AG04450 (cell line): ENCODE measurements around the gene DNAH12. TPM values are rescaled to one million over a fixed set of nuclear protein-coding genes. Genes with fewer than 3 reads are reported as not detected.
"Not testable (repeated sequence)": the region's sequence is repeated elsewhere in the genome, so short reads cannot be mapped to it uniquely, and the experiment has no call there.

Experiments used
- CTCF ChIA-PET: fragments of 300-600, 350-600 bp; formaldehyde crosslinking; extraction: SDS; loops from one replicate; lab custom pipeline; 2022; ENCODE audit warnings: antibody characterized with exemption, inconsistent platforms; lab: Charles Lee
- POLR2A ChIA-PET: fragments of 350-600 bp; formaldehyde crosslinking; extraction: SDS; loops from one replicate; lab custom pipeline; 2021; ENCODE audit warnings: antibody characterized with exemption, inconsistent platforms; lab: Yijun Ruan, JAX
- DNase-seq: peaks from one replicate; pipeline ENCODE4 v3.0.0-alpha.2; 2011; ENCODE audit warnings: low read depth, low spot score
- H3K27ac ChIP-seq: one replicate; pipeline ENCODE4 v1.5.1; 2012; ENCODE audit warnings: low read depth, low read length, control low read depth
- H3K27me3 ChIP-seq: one replicate; pipeline ENCODE4 v1.6.0; 2012; ENCODE audit warnings: low read length; ENCODE audit not compliant: control insufficient read depth, insufficient read depth
- H3K4me3 ChIP-seq: 2 replicates; pipeline ENCODE4 v1.5.1; 2011; ENCODE audit warnings: mild to moderate bottlenecking, low read depth, low read length, control low read depth
- H3K9me3 ChIP-seq: 2 replicates; pipeline ENCODE4 v1.5.1; 2012; ENCODE audit warnings: low read length; ENCODE audit not compliant: control insufficient read depth, insufficient read depth
- polyA plus RNA-seq: library from polyadenylated mRNA; depleted of rRNA; stranded (reverse); fragments of >200 nt; gene quantifications from 2 replicates; pipeline ENCODE4 v1.2.3, GENCODE V29; 2011
- TF ChIP-seq, protein P1 (sequence below): IDR thresholded peaks from 2 replicates; pipeline ENCODE4 v1.5.1; 2011; ENCODE audit warnings: low read depth, low read length, control low read depth, inconsistent platforms

DNAH12 gene
- polyA plus RNA-seq, 1 experiment, result not detected

GRCh38 chr3:57314204-57314603 lies 229.9 kb downstream of the DNAH12 start:
- CTCF ChIA-PET, result no interaction called here
- no peak overlapping the region for H3K4me3 ChIP-seq
- no peak for DNase-seq
- peaks cover under 1% of the 10 kb centered on the region for H3K27me3 ChIP-seq
- TF ChIP-seq, protein P1, sequence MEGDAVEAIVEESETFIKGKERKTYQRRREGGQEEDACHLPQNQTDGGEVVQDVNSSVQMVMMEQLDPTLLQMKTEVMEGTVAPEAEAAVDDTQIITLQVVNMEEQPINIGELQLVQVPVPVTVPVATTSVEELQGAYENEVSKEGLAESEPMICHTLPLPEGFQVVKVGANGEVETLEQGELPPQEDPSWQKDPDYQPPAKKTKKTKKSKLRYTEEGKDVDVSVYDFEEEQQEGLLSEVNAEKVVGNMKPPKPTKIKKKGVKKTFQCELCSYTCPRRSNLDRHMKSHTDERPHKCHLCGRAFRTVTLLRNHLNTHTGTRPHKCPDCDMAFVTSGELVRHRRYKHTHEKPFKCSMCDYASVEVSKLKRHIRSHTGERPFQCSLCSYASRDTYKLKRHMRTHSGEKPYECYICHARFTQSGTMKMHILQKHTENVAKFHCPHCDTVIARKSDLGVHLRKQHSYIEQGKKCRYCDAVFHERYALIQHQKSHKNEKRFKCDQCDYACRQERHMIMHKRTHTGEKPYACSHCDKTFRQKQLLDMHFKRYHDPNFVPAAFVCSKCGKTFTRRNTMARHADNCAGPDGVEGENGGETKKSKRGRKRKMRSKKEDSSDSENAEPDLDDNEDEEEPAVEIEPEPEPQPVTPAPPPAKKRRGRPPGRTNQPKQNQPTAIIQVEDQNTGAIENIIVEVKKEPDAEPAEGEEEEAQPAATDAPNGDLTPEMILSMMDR, result no peak
- POLR2A ChIA-PET, result no interaction called here
- H3K9me3 ChIP-seq, result no peaks in the 10 kb centered on the region
- no peak overlapping the region for H3K27ac ChIP-seq

- CTCF ChIA-PET, result no interaction called here
- Histone ChIP-seq H3K4me3 (no peak overlapping the region), H3K27me3 (no peaks in the 10 kb centered on the region), H3K9me3 (no peaks in the 10 kb centered on the region), H3K27ac (no peak overlapping the region)
- POLR2A ChIA-PET, result no interaction called here
- TF ChIP-seq, protein P1, result no peak
- DNase-seq, result no peak
Observed at GRCh38 chr3:57309769-57310360, 234.3 kb downstream of the DNAH12 start.

GRCh38 chr3:57303520-57303919 lies 240.6 kb downstream of the DNAH12 start:
- CTCF ChIA-PET, result interaction anchor here (0.7 kb wide), 1 partner anchor 538 kb away, joined by 3 read pairs; no protein-coding TSS in a partner anchor

GRCh38 chr3:57298041-57298440 lies 246.1 kb downstream of the DNAH12 start:
- H3K27me3 ChIP-seq, result no peaks in the 10 kb centered on the region
- no peak for DNase-seq
- TF ChIP-seq, protein P1, result no peak
- no peaks in the 10 kb centered on the region for H3K9me3 ChIP-seq
- H3K4me3 ChIP-seq, result no peak overlapping the region
- ChIA-PET POLR2A (no interaction called here), CTCF (no interaction called here)
- H3K27ac ChIP-seq, result no peak overlapping the region

More at GRCh38 chr3:57303520-57303919, 240.6 kb downstream of the DNAH12 start:
- H3K27me3 ChIP-seq, H3K4me3 ChIP-seq, POLR2A ChIA-PET, DNase-seq, H3K27ac ChIP-seq, H3K9me3 ChIP-seq: not testable (repeated sequence)

GRCh38 chr3:57292897-57293526 lies 251.1 kb downstream of the DNAH12 start:
- Histone ChIP-seq H3K4me3 (no peak overlapping the region), H3K27ac (no peak overlapping the region), H3K9me3 (no peaks in the 10 kb centered on the region), H3K27me3 (no peaks in the 10 kb centered on the region)
- ChIA-PET CTCF (no interaction called here), POLR2A (no interaction called here)
- no peak for DNase-seq
- TF ChIP-seq, protein P1, result no peak
